Eye (tissue), 1 donor: ENCODE data around the gene KRT76.
"Not testable (repeated sequence)": the region's sequence is repeated elsewhere in the genome, so short reads cannot be mapped to it uniquely, and the experiment has no call there.

Source experiments
- DNase-seq: peaks from one replicate; pipeline ENCODE4 v3.0.0-alpha.2; 2015

The KRT76 gene

GRCh38 chr12:52777566-52777965 lies 421 bp upstream of the KRT76 start:
- no peak for DNase-seq

DNA sequence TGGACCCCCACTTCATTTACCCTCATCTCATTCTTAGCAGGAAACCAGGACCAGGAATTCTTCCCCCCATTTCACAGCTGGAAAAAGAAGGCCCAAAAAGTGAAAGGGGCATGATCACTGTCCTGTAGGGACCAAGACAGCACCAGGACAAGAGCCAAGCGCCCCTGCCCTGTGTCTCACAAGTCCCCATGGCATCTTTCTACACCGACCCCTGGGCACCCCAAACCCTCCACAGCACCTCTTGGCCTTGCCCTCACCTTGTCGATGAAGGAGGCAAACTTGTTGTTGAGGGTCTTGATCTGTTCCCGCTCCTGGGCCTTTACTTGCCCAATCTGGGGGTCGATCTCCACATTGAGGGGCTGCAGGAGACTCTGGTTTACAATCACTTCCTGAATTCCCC lies 710 bp downstream of the KRT76 start:
- no peak for DNase-seq

GRCh38 chr12:52774629-52775250 lies 2.4 kb downstream of the KRT76 start:
- DNase-seq = no peak

- DNase-seq = no peak
Measured at GRCh38 chr12:52772772-52773171, 4.4 kb downstream of the KRT76 start.

- no peak for DNase-seq
Measured at GRCh38 chr12:52772188-52772587, 5.0 kb downstream of the KRT76 start.

- no peak for DNase-seq
Measured at GRCh38 chr12:52771505-52771904, 5.6 kb downstream of the KRT76 start.

- no peak for DNase-seq
Measured at GRCh38 chr12:52771088-52771487, 6.1 kb downstream of the KRT76 start.

DNA sequence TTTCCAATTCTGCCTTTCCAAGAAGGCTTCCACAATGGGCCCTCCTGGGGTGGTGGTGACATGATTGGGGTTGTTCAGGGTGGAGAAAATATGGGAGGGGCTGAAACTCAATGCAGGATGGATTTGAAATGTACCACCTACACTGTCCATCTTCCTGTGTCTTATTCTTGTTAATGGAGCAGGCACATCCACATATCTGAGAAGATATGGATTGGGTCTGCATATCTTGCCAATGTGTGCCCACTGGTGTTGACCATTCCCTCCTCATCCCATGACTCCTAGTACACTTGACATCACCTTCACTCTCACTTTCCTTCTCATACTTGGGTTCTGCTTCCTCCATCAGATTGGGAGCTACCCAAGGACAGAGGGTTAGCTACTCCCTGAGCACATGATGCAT lies 7.2 kb downstream of the KRT76 start:
- DNase-seq = no peak

GRCh38 chr12:52769354-52769753 lies 7.8 kb downstream of the KRT76 start:
- DNase-seq = no peak

- DNase-seq = no peak
Measured at GRCh38 chr12:52768479-52769200, 8.5 kb downstream of the KRT76 start.

- DNase-seq = no peak
Measured at GRCh38 chr12:52767427-52767826, 9.7 kb downstream of the KRT76 start.

DNA sequence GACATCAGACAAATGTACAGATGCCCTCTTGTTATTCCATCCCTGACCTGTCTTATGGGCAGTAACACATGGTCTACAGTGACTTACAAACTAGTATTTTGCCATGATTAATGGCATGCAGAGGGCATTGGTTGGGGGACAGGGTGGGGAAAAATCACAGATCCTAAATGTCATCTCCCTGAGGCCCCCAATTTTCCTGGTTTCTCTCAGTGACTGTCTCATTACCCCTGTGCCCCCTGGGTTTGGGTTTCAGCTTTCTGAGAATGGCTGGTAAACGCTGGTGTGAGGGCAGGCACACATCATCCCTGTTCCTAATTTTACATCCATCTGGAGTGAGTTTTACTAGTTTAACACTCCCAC lies 10.1 kb downstream of the KRT76 start:
- DNase-seq = no peak

- DNase-seq = no peak
Measured at GRCh38 chr12:52766351-52767019, 10.7 kb downstream of the KRT76 start.

GRCh38 chr12:52765702-52766101 lies 11.4 kb downstream of the KRT76 start:
- no peak for DNase-seq

DNA sequence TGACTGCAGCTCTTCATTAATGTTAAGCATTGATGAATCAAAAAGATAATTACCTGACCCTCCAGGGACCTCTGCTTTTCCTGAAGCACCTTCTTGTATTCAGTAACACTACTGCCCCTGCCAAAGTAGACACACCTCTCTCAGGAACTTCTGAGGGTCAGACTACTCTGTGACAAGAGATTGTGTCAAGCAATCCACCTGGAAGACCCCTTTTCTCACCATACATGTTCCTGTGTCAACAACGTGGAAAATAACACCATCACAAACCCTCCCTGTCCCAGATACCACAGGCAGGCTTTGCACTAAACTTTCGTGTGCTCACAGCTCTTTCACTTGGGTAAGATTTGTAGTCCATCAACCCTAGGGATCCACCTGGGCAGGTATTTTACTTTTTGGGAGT lies 13.2 kb downstream of the KRT76 start:
- DNase-seq = no peak

GRCh38 chr12:52763036-52763659 lies 14.0 kb downstream of the KRT76 start:
- no peak for DNase-seq

DNA sequence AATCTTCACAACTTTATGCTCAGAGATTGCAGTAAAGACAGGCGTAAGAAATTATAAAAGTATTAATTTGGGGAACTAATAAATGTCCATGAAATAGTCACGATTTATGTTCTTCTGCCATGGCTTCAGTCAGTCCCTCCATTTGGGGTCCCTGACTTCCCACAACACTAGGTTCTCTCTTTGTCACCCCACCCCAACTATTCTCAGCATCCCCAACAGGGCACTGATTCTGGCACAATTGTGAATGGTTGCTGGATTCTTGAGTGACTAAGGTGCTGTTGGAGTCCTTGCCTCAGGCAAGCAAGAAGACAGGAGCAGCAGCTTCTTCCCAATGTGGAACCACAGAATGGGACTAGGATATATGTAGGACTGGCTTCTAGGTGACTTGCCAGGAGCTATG lies 15.3 kb downstream of the KRT76 start:
- no peak for DNase-seq

- DNase-seq = not testable (repeated sequence)
Measured at GRCh38 chr12:52761218-52761617, 15.9 kb downstream of the KRT76 start.

GRCh38 chr12:52760623-52761022 lies 16.5 kb downstream of the KRT76 start:
- no peak for DNase-seq

DNA sequence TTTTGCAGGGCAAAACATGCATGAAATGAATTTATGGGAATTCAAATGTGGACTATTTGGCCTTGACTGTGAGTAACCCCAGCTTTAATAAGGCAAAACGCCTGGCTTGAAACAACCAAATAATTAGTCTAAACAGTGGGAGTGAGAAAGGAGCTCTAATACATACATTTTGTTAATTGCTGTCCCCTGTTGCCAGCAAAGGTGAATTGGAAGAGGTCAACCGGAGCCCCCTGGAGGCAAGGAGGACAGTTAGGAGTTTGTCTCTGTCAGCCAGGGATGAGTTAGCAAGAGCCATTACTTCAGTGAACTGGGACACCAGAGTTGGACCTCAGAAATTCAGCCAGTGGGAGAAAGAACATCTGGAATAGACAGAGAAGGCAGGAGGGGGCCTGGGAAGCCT lies 17.4 kb downstream of the KRT76 start:
- DNase-seq = no peak

- DNase-seq = no peak
Measured at GRCh38 chr12:52759218-52759617, 17.9 kb downstream of the KRT76 start.

DNA sequence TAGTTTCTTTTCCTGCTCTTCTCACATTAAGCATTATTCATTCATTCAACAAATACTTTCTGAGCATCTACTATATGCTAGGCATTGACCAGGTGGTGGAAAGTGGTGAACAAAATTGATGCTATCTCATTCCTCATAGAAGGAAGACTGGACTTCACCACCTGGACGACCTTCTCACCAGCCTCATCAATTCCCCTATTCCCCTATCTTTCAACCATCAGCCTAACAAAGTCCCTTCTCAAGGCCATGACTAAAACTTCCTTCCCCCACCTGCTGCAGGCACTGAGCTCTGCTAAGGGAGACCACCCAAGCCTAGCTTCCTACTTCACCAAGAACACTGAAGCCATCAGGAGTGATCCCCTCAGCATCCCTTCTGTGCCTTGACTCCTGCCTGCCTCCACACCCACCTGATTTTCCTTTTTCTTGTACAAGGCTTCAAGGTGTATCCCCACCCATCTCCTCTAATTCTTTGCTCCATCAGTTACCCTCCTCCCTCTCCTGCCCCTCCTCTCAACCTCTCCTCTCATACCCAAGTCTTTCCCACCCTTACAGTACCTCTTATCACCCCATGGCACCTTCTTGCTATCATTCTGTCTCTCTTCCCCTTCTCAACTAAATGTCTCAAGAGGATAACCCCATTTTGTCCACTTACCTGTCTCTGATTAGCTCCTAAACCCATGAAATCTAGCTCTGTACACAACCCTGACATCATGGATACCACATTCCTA lies 19.5 kb downstream of the KRT76 start:
- no peak for DNase-seq

GRCh38 chr12:52756281-52756960 lies 20.7 kb downstream of the KRT76 start:
- DNase-seq = no peak
